ENCODE data around the gene SYNC.

SYNC gene

DNA sequence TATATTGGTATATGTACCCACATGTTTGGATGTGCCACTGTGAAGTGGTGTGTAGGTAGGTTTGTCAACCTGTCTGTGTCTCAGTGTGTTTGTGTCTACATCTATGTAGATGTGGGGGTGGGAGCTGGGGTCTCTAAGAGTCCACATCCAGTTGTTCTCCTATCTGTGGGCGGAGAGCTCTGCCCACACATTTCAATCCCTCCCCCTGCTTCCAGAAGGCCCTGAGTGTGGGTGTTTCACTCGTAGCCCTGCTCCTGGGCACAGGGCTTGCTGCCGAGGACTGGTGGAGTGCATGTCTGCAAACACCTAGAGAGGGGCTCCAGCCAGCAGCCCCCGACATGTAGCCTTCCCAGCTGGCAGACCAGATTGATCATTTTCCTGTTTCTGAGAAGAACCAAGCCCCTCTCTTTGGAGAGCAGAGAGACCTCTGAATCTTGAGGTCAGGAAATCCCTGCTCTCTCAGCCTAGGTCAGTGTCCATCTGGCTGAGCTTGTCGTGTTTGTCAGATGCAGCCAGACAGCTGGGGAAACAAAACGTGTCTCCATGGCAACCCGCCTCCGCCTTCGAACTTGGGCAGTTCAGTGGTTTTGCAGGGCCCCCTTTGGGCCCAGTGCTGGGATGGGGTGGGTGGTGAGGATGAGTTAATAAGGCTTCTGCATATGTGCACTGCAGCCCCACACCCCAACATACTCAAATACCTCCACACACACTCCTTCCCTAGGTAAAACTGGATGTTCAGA lies 31.2 kb upstream of the SYNC start:
- peaks cover 30% of the 10 kb centered on the region for H3K4me1 ChIP-seq (ENCODE audit: insufficient read depth, low read length)
- H3K9ac ChIP-seq (ENCODE audit: low read depth, low read length) = no peak overlapping the region
- H3K9me3 ChIP-seq (ENCODE audit: control insufficient read depth, insufficient read depth, low read length) = no peaks in the 10 kb centered on the region
- no peaks in the 10 kb centered on the region for H3K36me3 ChIP-seq (ENCODE audit: insufficient read depth, low read length)

DNA sequence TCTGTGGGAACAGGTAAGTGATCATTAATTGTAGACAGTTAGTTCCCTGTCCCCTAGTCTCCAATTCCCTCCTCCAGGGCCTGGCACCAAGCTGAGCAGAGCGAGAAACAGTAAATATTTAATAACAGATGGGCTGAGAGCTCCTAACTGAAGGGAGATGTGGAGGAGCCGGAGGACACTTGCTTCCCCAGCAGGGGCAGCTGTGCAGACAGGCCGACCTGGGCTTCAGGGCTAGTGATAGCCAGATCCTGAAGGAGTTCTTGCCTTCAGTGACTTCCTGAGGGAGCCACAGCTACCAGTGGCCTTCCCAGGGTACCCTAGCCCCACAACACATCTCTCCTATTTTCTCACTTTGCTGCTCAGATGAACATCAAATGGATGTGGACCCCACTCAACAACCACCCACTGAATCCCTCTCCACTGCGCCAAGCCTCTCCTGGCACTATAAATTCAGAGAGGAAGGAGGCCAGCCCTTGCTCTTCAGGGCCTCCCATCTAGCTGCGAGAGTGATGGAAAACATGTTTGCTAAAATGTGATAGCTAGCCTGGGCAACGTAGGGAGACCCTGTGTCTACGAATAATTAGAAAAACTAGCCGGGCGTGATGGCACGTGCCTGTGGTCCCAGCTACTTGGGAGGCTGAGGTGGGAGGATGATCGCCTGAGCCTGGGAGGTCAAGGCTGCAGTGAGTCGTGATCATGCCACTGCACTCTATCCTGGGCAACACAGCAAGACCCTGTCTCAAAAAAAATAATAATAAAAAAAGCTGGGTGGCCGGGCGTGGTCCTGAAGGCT lies 26.9 kb upstream of the SYNC start:
- no peaks in the 10 kb centered on the region for H3K36me3 ChIP-seq (ENCODE audit: insufficient read depth, low read length)
- no peaks in the 10 kb centered on the region for H3K9me3 ChIP-seq (ENCODE audit: control insufficient read depth, insufficient read depth, low read length)
- peaks cover 28% of the 10 kb centered on the region; the same call in 1 of the 2 replicates for H3K4me1 ChIP-seq (ENCODE audit: insufficient read depth, low read length)
- no peak overlapping the region for H3K9ac ChIP-seq (ENCODE audit: low read depth, low read length)

DNA sequence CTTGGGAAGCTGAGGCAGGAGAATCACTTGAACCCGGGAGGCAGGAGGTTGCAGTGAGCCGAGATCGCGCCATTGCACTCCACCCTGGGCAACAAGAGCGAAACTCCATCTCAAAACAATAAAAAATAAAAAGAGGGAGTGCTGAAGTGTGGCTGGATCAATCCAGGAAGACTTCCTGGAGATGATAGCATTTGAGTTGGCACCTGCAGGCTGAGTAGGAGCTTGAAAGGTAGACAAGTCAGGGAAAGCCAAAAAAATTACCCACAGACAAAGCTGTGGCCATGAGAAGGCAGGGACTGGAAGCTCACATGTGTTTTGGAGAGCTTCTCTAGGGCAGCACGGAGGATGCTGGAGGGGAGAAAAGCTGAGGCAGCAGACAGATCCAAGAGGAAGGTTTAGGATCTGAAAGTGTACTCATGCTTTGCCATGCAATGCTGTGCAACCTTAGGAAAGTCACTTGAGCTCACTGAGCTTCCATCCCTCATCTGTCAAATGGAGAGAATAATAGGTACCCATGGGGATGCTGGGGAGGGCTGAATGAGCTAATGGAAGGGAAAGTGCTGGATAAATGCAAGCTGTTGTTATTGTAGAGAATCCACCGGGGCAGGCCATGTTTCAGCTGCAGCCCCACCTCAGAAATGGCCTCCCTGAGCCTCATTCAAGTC lies 26.0 kb upstream of the SYNC start:
- Histone ChIP-seq H3K36me3 (ENCODE audit: insufficient read depth, low read length) (no peaks in the 10 kb centered on the region), H3K4me1 (ENCODE audit: insufficient read depth, low read length) (peaks cover 24% of the 10 kb centered on the region; the same call in 1 of the 2 replicates), H3K9ac (ENCODE audit: low read depth, low read length) (no peak overlapping the region), H3K9me3 (ENCODE audit: control insufficient read depth, insufficient read depth, low read length) (no peaks in the 10 kb centered on the region)

DNA sequence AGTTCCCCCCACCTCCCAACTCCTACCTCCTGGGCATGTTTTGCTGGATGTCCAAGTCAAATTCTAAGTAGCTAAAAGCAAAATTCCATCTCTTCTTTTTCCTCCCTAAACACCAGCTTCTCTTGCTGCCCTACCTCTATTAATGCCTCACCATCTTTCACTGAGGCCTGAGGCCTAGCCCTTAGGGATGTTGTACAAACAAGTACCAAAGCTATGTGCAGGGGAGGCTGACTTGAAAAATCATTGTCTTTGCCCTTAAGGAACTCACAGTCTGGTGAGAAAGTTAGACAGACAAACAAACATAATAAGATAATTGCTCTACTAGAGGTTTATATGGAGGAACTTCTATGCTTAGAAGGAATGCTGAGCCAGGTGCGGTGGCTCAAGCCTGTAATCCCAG lies 25.3 kb upstream of the SYNC start:
- no peaks in the 10 kb centered on the region for H3K36me3 ChIP-seq (ENCODE audit: insufficient read depth, low read length)
- no peak overlapping the region for H3K9ac ChIP-seq (ENCODE audit: low read depth, low read length)
- H3K9me3 ChIP-seq (ENCODE audit: control insufficient read depth, insufficient read depth, low read length) = no peaks in the 10 kb centered on the region
- H3K4me1 ChIP-seq (ENCODE audit: insufficient read depth, low read length) = peaks cover 22% of the 10 kb centered on the region; the same call in 1 of the 2 replicates

DNA sequence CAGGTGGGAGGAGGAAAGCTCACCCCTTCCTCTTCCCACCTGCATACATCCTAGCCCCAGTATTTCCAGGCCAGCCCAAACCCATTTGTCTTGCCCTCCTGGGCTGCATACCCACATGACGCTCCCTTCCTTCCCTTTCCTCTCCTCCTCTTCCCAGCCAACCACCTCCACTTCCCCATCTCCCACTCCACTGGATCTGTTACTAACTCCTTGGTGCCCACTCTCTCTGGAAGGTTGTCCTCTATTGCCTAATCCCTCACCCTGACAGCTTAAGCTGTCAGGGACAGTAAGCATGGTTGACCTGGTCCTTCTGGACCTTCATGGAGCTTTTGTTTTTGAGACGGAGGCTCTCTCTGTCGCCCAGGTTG lies 23.0 kb upstream of the SYNC start:
- H3K36me3 ChIP-seq (ENCODE audit: insufficient read depth, low read length) = no peaks in the 10 kb centered on the region
- H3K4me1 ChIP-seq (ENCODE audit: insufficient read depth, low read length) = peaks cover 18% of the 10 kb centered on the region; the same call in 1 of the 2 replicates
- H3K9ac ChIP-seq (ENCODE audit: low read depth, low read length) = no peak overlapping the region
- H3K9me3 ChIP-seq (ENCODE audit: control insufficient read depth, insufficient read depth, low read length) = no peaks in the 10 kb centered on the region

DNA sequence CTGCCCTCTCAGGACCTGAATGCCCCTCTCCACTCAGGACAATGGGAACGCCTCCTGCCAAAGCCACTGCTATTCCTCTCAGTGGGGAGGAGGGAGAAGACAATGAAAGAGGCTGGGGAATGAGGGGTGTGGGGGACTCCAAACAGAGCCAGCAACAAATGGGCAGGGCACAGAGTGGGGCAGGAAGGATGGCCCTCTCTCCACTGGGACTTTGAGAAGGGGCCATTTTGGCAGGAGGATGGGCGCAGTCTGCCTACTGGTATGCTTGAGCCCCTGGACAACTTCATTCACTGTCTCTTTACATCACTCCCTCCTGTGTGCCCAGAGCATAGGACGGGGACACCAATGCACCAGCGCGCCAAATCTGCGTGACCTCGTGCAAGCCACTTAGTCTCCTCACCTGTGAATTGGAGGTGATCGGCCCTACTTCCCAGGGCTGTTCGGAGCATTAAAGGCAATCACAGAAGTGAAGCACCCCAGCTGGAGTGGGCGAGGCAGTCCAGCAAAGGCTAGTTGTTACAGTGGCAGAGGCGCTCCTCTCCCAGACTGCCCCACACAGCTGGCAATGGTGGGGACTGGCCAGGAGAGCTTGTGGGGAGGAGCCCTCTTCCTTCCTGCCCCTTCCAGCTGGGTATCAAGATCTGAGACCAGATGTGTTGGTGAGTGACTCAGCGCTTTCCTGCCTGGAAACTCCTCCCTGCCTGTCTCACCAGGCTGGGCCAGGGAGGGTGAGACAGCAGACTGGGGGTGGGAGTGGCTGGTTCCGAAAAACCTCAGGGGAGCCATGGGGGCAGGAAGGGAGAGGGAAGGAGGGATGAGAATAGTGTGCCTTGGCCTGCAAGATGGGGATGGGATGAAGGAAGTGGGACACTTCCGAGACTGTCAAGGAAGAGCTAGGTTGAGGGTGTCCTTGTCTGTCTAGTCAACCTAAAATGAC lies 22.4 kb upstream of the SYNC start:
- no peak overlapping the region for H3K9ac ChIP-seq (ENCODE audit: low read depth, low read length)
- H3K36me3 ChIP-seq (ENCODE audit: insufficient read depth, low read length) = no peaks in the 10 kb centered on the region
- H3K4me1 ChIP-seq (ENCODE audit: insufficient read depth, low read length) = peaks cover 16% of the 10 kb centered on the region; the same call in 1 of the 2 replicates
- H3K9me3 ChIP-seq (ENCODE audit: control insufficient read depth, insufficient read depth, low read length) = no peaks in the 10 kb centered on the region

DNA sequence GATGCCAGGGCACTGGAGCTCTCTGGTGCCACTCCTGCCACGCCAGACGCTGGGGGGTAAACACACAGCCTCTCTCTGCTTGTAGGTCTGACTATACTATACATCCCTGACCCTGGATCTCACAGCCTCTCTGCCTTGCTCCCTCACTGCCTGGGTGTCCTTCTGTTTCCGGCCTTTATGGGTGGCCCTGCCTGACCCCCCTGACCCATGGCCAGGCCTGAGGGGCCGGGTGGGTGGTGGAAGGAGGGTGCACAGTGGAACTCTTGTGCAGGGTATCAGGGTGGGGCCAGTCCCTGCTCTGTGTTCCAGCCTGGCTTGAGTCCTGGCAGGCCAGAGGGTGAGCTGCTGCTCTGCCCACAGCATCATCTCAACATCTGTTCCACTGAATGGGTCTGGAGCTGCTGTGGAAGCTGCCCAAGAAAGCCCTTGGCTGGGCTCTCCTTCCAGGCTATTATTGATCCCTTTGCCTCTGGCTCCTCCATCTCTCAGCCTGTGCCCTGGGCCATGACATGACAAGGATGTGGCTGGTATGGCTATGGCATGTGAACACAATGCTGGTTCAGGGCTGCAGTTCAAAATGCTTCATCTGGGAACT lies 17.2 kb upstream of the SYNC start:
- Histone ChIP-seq H3K9ac (ENCODE audit: low read depth, low read length) (no peak overlapping the region), H3K9me3 (ENCODE audit: control insufficient read depth, insufficient read depth, low read length) (no peaks in the 10 kb centered on the region; the same call in 1 of the 2 replicates), H3K36me3 (ENCODE audit: insufficient read depth, low read length) (no peaks in the 10 kb centered on the region), H3K4me1 (ENCODE audit: insufficient read depth, low read length) (peaks cover 16% of the 10 kb centered on the region)

DNA sequence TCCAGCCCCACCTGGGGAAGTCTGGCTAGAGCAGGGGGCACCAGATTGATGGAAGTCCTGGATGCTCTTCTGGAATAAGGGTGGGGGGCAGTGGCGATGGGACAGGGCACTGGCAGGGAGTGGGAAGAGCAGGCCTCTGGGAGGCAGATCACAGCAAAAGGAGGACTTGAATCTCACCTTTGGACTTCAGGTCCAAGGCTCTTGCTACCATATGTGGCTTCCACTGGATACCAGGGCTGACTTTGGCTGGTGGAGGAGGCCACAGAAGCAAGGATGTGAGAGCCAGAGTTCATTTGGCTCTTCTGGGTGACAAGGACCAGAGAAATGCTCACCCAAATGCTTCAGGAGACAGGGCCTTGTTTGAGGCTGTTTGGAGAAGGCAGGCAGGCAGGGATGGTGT lies 16.0 kb upstream of the SYNC start:
- H3K36me3 ChIP-seq (ENCODE audit: insufficient read depth, low read length) = no peaks in the 10 kb centered on the region
- H3K4me1 ChIP-seq (ENCODE audit: insufficient read depth, low read length) = peaks cover 14% of the 10 kb centered on the region
- H3K9ac ChIP-seq (ENCODE audit: low read depth, low read length) = no peak overlapping the region
- no peaks in the 10 kb centered on the region; the same call in 1 of the 2 replicates for H3K9me3 ChIP-seq (ENCODE audit: control insufficient read depth, insufficient read depth, low read length)

DNA sequence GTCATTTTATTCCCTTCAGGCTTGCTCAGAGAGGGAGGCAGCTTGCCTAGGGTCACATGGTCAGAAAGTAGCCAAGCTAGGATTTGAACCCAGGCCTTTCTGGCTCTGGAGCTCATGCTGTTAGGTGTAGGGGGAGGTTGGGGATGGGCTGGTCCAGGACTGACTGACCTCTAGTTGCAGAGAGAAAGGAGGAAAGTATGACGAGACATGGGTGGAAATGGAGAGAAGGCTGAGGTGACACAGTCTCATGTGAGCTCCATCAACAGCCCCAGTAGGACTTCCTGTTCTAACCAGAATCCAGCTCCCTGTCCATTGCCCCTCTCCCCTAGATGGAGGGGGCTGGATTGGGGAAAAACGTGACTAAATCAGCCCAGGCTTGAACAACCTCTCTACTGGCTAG lies 15.5 kb upstream of the SYNC start:
- Histone ChIP-seq H3K9ac (ENCODE audit: low read depth, low read length) (no peak overlapping the region), H3K4me1 (ENCODE audit: insufficient read depth, low read length) (peaks cover 18% of the 10 kb centered on the region), H3K36me3 (ENCODE audit: insufficient read depth, low read length) (no peaks in the 10 kb centered on the region), H3K9me3 (ENCODE audit: control insufficient read depth, insufficient read depth, low read length) (no peaks in the 10 kb centered on the region; the same call in 1 of the 2 replicates)

DNA sequence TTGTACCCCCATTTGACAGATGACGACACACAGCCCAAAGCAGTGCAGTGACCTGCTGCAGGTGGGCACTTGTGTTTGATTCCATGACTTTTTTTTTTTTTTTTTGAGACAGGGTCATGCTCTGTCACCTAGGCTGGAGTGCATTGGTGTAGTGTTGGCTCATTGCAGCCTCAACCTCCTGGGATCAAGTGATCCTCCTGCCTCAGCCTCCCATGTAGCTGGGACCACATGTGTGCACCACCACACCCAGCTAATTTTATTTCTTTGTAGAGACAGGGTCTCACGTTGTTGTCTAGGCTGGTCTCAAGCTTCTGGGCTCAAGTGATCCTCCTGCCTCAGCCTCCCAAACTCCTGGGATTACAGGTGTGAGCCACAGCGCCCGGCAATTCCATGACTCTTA lies 14.9 kb upstream of the SYNC start:
- Histone ChIP-seq H3K4me1 (ENCODE audit: insufficient read depth, low read length) (peaks cover 18% of the 10 kb centered on the region), H3K9ac (ENCODE audit: low read depth, low read length) (no peak overlapping the region), H3K36me3 (ENCODE audit: insufficient read depth, low read length) (no peaks in the 10 kb centered on the region), H3K9me3 (ENCODE audit: control insufficient read depth, insufficient read depth, low read length) (no peaks in the 10 kb centered on the region; the same call in 1 of the 2 replicates)

DNA sequence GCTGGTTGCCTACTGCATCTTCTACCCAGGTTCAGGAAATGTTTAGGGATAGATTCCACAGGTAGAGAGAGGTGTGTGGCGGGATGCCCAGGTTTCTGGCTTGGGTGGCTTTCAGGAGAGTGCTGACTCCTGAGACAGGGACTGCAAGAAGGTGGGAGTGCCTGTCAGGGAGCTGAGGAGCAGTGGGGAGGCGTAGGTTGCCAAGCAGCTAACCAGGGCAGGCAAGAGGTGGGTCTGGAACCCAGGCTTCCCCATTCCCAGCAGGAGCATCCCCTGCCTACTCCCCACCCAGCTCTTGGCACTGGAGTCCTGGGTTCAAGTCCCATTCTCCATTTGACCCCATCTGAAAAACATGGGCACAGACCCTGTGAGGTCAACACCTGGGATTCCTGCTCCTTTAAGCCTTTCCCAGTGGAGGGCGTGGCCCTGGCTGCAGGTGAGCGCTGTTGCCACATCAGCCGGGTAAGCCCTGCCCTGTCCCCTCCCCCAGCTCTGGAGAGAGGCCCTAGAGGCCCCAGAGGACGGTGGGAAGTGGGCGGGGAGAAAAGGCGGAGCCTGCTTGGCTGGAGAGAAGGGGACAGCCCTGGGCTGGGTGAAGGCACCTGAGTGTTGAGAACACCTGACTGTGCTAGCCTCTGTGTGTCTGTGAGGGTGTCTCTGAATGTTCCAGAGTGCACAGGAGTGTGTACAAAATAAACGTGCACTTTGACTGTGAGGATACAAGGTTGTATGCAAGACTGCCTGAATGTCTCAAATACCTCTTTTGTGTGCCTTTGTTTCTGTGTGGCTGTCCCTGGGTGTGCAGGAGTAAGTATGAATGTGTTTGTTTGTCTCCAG lies 14.0 kb upstream of the SYNC start:
- Histone ChIP-seq H3K4me1 (ENCODE audit: insufficient read depth, low read length) (peaks cover 18% of the 10 kb centered on the region), H3K9me3 (ENCODE audit: control insufficient read depth, insufficient read depth, low read length) (no peaks in the 10 kb centered on the region; the same call in 1 of the 2 replicates), H3K36me3 (ENCODE audit: insufficient read depth, low read length) (no peaks in the 10 kb centered on the region), H3K9ac (ENCODE audit: low read depth, low read length) (peak overlapping the region; percentile 26)

DNA sequence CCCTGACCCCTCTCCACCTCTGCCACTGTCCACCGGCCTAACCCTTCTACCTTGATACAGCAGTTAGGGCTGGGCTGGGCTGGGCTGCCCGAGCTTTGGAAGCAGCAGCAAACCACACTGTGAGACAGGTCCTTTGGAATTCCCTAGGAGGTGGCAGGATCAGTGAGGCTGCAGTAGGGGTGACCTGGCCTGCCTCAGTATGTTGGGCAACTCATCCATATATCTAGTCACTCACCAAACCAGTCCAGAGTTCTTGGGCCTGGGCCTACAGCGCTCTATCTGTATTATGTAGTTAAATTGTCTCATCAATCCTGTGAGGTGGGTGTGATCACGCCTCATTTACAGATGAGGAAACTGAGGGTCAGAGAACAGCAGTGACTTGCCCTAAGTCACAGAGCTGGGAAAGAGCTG lies 13.3 kb upstream of the SYNC start:
- Histone ChIP-seq H3K9ac (ENCODE audit: low read depth, low read length) (no peak overlapping the region), H3K4me1 (ENCODE audit: insufficient read depth, low read length) (peaks cover 18% of the 10 kb centered on the region), H3K36me3 (ENCODE audit: insufficient read depth, low read length) (no peaks in the 10 kb centered on the region), H3K9me3 (ENCODE audit: control insufficient read depth, insufficient read depth, low read length) (no peaks in the 10 kb centered on the region; the same call in 1 of the 2 replicates)

DNA sequence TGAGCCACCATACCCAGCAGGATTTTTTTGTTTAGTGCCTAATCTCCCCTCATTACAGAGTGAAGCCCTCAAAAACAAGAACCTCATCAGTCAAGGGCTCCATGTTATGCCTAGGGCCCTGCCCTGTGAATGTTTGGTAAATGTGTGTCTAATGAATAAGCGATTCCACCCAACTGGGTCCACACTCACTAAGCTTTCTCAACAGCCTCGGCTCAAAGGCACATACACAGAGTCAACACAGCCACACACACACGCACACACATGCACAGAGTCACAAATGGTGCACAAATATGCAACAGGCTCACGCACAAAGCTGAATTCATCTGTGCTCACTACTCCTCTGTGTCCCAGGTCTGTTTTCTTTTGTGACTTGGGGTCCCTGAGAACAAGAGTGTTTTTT lies 11.7 kb upstream of the SYNC start:
- no peak overlapping the region for H3K9ac ChIP-seq (ENCODE audit: low read depth, low read length)
- no peaks in the 10 kb centered on the region; the same call in 1 of the 2 replicates for H3K9me3 ChIP-seq (ENCODE audit: control insufficient read depth, insufficient read depth, low read length)
- no peaks in the 10 kb centered on the region for H3K36me3 ChIP-seq (ENCODE audit: insufficient read depth, low read length)
- peaks cover 18% of the 10 kb centered on the region for H3K4me1 ChIP-seq (ENCODE audit: insufficient read depth, low read length)
